Spleen (tissue), 7 donors: Measurements from ENCODE around the gene DTWD2.

ENCODE experiments used
- POLR2A ChIP-seq, 3 donors: fragments of 450-650 bp; IDR thresholded peaks; one replicate each; pipeline ENCODE4 v1.5.1; 2017; ENCODE audit warnings: antibody characterized with exemption in 3 of 3, mild to moderate bottlenecking in 1 of 3
- POLR2AphosphoS5 ChIP-seq, 3 donors: sonication (generic); formaldehyde crosslinking; IDR thresholded peaks; one replicate each; pipeline ENCODE4 v1.5.1; 2017; ENCODE audit warnings: antibody characterized with exemption in 3 of 3
- TF ChIP-seq, protein P1 (sequence below), 11 experiments: fragments of 200-600 bp in 7 of 11; fragments of 450-650 bp in 4 of 11; sonication (generic) in 4 of 11; IDR thresholded peaks in 8 of 11; conservative IDR thresholded peaks in 3 of 11; 1 replicate in 7 of 11; 2 replicates in 4 of 11; pipeline versions ENCODE4 v1.4.0 to v1.8.0; 2016 to 2021; ENCODE audit warnings: antibody characterized with exemption in 11 of 11, inconsistent platforms in 4 of 11, mild to moderate bottlenecking in 1 of 11
- donor health status: DM: no; HTN: no; CAD: no; lungs with moderate emphysema.
- donor health status: DM: no; HTN: no; CAD: no.
- donor health status: DM: no; HTN: no; CAD: no.

- TF ChIP-seq, protein P1, sequence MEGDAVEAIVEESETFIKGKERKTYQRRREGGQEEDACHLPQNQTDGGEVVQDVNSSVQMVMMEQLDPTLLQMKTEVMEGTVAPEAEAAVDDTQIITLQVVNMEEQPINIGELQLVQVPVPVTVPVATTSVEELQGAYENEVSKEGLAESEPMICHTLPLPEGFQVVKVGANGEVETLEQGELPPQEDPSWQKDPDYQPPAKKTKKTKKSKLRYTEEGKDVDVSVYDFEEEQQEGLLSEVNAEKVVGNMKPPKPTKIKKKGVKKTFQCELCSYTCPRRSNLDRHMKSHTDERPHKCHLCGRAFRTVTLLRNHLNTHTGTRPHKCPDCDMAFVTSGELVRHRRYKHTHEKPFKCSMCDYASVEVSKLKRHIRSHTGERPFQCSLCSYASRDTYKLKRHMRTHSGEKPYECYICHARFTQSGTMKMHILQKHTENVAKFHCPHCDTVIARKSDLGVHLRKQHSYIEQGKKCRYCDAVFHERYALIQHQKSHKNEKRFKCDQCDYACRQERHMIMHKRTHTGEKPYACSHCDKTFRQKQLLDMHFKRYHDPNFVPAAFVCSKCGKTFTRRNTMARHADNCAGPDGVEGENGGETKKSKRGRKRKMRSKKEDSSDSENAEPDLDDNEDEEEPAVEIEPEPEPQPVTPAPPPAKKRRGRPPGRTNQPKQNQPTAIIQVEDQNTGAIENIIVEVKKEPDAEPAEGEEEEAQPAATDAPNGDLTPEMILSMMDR (IDR thresholded peaks at IDR 0.05 in 8 of 11, conservative IDR thresholded peaks at IDR 0.05 in 3 of 11), result no peak
- TF ChIP-seq POLR2A (IDR thresholded peaks at IDR 0.05) (no peak), POLR2AphosphoS5 (IDR thresholded peaks at IDR 0.05) (no peak)
Measured at GRCh38 chr5:118891252-118891651, 97.1 kb downstream of the DTWD2 start.
